Esophagus squamous epithelium (tissue), 4 donors: ENCODE measurements around the gene USB1.

Source experiments
- CTCF ChIP-seq, 6 experiments: fragments of 450-650 bp in 4 of 6; fragments of 200-600 bp in 2 of 6; sonication (generic) in 2 of 6; IDR thresholded peaks; one replicate each; pipeline ENCODE4 v1.5.1; 2016 to 2019; ENCODE audit warnings: antibody characterized with exemption in 6 of 6, mild to moderate bottlenecking in 4 of 6, moderate library complexity in 4 of 6
- POLR2A ChIP-seq, 4 donors: fragments of 450-650 bp; IDR thresholded peaks; one replicate each; pipeline ENCODE4 v1.6.1; 2017; ENCODE audit warnings: antibody characterized with exemption in 4 of 4, mild to moderate bottlenecking in 4 of 4, moderate library complexity in 3 of 4

GRCh38 chr16:57977418-57978069 lies 23.7 kb upstream of the USB1 start:
- no peak for TF ChIP-seq CTCF (IDR thresholded peaks at IDR 0.05)
- TF ChIP-seq POLR2A (IDR thresholded peaks at IDR 0.05): no peak
